Measurements from ENCODE around the gene NPHP4. TPM values are rescaled to one million over a fixed set of nuclear protein-coding genes. Genes with fewer than 3 reads are reported as not detected.

NPHP4 gene
- total and polyA plus RNA-seq, 10 of the 15 experiments (the other 5 are each of a cell fraction or from before 2014, with no cell fraction given) = 0.16 to 10.5 (median 3.1) TPM

DNA sequence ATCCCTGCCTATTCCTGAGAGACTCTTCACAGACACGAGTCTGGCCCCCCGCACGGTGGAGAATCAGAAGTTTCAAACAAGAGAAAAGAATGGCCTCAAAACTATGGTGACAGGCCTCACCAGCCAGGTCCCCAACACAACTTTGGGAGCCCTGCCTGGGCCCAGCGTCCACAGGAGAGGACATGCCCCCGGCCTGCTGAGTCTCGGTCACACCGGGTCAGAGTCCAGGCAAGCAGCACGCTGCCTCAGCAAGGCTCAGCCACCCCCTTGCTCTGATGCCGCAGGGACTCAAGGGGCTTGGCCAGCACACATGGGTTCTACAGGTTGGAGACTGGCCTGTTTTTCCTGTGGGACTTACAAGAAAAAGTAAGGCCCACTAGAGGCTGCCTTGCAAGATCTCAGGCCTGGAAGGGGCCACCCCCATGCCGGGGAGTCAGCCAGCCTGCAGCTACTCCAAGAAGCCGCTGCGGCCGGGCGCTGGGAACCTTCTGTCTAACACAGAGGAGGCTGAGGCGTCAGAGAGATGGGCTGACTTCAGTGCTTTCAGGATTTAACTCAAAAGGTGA is 116.8 kb downstream of the NPHP4 start:
- intact Hi-C loops (cut with micrococcal nuclease; ENCODE audit: unreplicated experiment) (no loop called here), in situ Hi-C loops (cut with MboI) (no loop called here)
- H3K79me2 ChIP-seq (ENCODE audit: control insufficient read depth, insufficient read depth, low read length) = no peaks in the 10 kb centered on the region
- POLR2A ChIA-PET = no interaction called here
- FAIRE-seq (no peak), ATAC-seq (no peak), DNase-seq (ENCODE audit: low read depth, low spot score) (no peak)
- H3K4me1 ChIP-seq (ENCODE audit: control insufficient read depth, insufficient read depth, low read length) = no peaks in the 10 kb centered on the region
- 93% methylated on average over 15 of the region's 15 CpGs for WGBS (ENCODE audit: insufficient coverage, insufficient replicate concordance, low lambda C conversion rate, missing lambda C conversion rate)
- RAD21 ChIA-PET (ENCODE audit: unreplicated experiment) = no interaction called here
- no peaks in the 10 kb centered on the region for H4K20me1 ChIP-seq (ENCODE audit: control insufficient read depth, insufficient read depth)
- no peak overlapping the region for H2AFZ ChIP-seq (ENCODE audit: control insufficient read depth, low read depth, low read length)
- H3K27ac ChIP-seq (ENCODE audit: control insufficient read depth, insufficient read depth) = no peak overlapping the region
- H3K9me3 ChIP-seq (replicated peaks; ENCODE audit: control insufficient read depth, insufficient read depth, low read length) = no peaks in the 10 kb centered on the region; the same call in 2 of the 3 replicates
- CTCF ChIA-PET = no interaction called here
- H3K36me3 ChIP-seq (ENCODE audit: control insufficient read depth in 2 of 2, insufficient read depth in 2 of 2, low read length in 1 of 2) = peaks cover 0 to 4% of the 10 kb centered on the region in 2 experiments; a peak in 2 of 4 replicates
- H3K4me3 ChIP-seq = no peak overlapping the region
- no peak overlapping the region for H3K4me2 ChIP-seq (ENCODE audit: control insufficient read depth, insufficient read depth)
- SMC1A ChIA-PET (ENCODE audit: uncharacterized antibody, unreplicated experiment) = no interaction called here
- no peaks in the 10 kb centered on the region for H3K27me3 ChIP-seq (replicated peaks in 1 of 2; ENCODE audit: control insufficient read depth in 2 of 2, insufficient read depth in 2 of 2, low read length in 1 of 2)
- no TSS peak for BruUV-seq (replicated peaks)
- H3K9ac ChIP-seq (ENCODE audit: control insufficient read depth, insufficient read depth, low read length) = no peak overlapping the region
- TF ChIP-seq, protein P1, sequence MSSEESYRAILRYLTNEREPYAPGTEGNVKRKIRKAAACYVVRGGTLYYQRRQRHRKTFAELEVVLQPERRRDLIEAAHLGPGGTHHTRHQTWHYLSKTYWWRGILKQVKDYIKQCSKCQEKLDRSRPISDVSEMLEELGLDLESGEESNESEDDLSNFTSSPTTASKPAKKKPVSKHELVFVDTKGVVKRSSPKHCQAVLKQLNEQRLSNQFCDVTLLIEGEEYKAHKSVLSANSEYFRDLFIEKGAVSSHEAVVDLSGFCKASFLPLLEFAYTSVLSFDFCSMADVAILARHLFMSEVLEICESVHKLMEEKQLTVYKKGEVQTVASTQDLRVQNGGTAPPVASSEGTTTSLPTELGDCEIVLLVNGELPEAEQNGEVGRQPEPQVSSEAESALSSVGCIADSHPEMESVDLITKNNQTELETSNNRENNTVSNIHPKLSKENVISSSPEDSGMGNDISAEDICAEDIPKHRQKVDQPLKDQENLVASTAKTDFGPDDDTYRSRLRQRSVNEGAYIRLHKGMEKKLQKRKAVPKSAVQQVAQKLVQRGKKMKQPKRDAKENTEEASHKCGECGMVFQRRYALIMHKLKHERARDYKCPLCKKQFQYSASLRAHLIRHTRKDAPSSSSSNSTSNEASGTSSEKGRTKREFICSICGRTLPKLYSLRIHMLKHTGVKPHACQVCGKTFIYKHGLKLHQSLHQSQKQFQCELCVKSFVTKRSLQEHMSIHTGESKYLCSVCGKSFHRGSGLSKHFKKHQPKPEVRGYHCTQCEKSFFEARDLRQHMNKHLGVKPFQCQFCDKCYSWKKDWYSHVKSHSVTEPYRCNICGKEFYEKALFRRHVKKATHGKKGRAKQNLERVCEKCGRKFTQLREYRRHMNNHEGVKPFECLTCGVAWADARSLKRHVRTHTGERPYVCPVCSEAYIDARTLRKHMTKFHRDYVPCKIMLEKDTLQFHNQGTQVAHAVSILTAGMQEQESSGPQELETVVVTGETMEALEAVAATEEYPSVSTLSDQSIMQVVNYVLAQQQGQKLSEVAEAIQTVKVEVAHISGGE (CRISPR knock-in tag; IDR thresholded peaks at IDR 0.05) = no peak
- TF ChIP-seq CBX5 (IDR thresholded peaks at IDR 0.05; ENCODE audit: low read depth) (no peak), SIX5 (IDR thresholded peaks at IDR 0.05; ENCODE audit: low read depth, low read length, severe bottlenecking) (no peak), POLR2AphosphoS2 (IDR thresholded peaks at IDR 0.05; ENCODE audit: low read depth, low read length) (no peak), SUZ12 (IDR thresholded peaks at IDR 0.05; ENCODE audit: unreplicated experiment) (no peak), JUND (IDR thresholded peaks at IDR 0.05; ENCODE audit: low read depth, low read length) (no peak), POLR2AphosphoS5 (IDR thresholded peaks at IDR 0.05; ENCODE audit: low read length) (no peak), JUNB (IDR thresholded peaks at IDR 0.05) (no peak), POLR2A (IDR thresholded peaks at IDR 0.05; ENCODE audit: low read depth, low read length) (no peak), RBBP5 (conservative IDR thresholded peaks at IDR 0.05) (no peak), SRF (IDR thresholded peaks at IDR 0.05; ENCODE audit: low read depth in 2 of 2, low read length in 2 of 2) (no peak)
- TF ChIP-seq, protein P2, sequence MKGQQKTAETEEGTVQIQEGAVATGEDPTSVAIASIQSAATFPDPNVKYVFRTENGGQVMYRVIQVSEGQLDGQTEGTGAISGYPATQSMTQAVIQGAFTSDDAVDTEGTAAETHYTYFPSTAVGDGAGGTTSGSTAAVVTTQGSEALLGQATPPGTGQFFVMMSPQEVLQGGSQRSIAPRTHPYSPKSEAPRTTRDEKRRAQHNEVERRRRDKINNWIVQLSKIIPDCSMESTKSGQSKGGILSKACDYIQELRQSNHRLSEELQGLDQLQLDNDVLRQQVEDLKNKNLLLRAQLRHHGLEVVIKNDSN (IDR thresholded peaks at IDR 0.05; ENCODE audit: borderline replicate concordance, extremely low read length, insufficient read depth, low read depth, low read length) = no peak
- TF ChIP-seq, protein P3, sequence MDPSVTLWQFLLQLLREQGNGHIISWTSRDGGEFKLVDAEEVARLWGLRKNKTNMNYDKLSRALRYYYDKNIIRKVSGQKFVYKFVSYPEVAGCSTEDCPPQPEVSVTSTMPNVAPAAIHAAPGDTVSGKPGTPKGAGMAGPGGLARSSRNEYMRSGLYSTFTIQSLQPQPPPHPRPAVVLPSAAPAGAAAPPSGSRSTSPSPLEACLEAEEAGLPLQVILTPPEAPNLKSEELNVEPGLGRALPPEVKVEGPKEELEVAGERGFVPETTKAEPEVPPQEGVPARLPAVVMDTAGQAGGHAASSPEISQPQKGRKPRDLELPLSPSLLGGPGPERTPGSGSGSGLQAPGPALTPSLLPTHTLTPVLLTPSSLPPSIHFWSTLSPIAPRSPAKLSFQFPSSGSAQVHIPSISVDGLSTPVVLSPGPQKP (IDR thresholded peaks at IDR 0.05; ENCODE audit: low read depth, low read length) = no peak
- TF ChIP-seq, protein P4, sequence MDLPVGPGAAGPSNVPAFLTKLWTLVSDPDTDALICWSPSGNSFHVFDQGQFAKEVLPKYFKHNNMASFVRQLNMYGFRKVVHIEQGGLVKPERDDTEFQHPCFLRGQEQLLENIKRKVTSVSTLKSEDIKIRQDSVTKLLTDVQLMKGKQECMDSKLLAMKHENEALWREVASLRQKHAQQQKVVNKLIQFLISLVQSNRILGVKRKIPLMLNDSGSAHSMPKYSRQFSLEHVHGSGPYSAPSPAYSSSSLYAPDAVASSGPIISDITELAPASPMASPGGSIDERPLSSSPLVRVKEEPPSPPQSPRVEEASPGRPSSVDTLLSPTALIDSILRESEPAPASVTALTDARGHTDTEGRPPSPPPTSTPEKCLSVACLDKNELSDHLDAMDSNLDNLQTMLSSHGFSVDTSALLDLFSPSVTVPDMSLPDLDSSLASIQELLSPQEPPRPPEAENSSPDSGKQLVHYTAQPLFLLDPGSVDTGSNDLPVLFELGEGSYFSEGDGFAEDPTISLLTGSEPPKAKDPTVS (IDR thresholded peaks at IDR 0.05; ENCODE audit: low read depth, low read length) = no peak
- TF ChIP-seq, protein P5, sequence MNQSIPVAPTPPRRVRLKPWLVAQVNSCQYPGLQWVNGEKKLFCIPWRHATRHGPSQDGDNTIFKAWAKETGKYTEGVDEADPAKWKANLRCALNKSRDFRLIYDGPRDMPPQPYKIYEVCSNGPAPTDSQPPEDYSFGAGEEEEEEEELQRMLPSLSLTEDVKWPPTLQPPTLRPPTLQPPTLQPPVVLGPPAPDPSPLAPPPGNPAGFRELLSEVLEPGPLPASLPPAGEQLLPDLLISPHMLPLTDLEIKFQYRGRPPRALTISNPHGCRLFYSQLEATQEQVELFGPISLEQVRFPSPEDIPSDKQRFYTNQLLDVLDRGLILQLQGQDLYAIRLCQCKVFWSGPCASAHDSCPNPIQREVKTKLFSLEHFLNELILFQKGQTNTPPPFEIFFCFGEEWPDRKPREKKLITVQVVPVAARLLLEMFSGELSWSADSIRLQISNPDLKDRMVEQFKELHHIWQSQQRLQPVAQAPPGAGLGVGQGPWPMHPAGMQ (IDR thresholded peaks at IDR 0.05; ENCODE audit: borderline replicate concordance) = no peak

Measured in GM12878 (cell line).